GM18508 (cell line): Measurements from ENCODE around the gene TMEM247.
"Not testable (repeated sequence)": the region's sequence is repeated elsewhere in the genome, so short reads cannot be mapped to it uniquely, and the experiment has no call there.

Experiments
- ATAC-seq: cut with Tn5 transposase; IDR thresholded peaks from one replicate; pipeline ENCODE4 v1.9.1; 2021; ENCODE audit warnings: moderate number of reproducible peaks; ENCODE audit not compliant: insufficient read depth, unreplicated experiment

The TMEM247 gene

GRCh38 chr2:46456789-46457188 lies 22.6 kb upstream of the TMEM247 start:
- no peak for ATAC-seq

GRCh38 chr2:46458763-46459500 lies 20.4 kb upstream of the TMEM247 start:
- no peak for ATAC-seq

- ATAC-seq, result no peak
These were observed 19.7 kb upstream of the TMEM247 start for GRCh38 chr2:46459694-46460093.

GRCh38 chr2:46460241-46460921 lies 19.0 kb upstream of the TMEM247 start:
- no peak for ATAC-seq

- ATAC-seq, result no peak
These were observed 18.2 kb upstream of the TMEM247 start for GRCh38 chr2:46461011-46461674.

GRCh38 chr2:46461709-46462171 lies 17.6 kb upstream of the TMEM247 start:
- no peak for ATAC-seq

- no peak for ATAC-seq
These were observed 16.4 kb upstream of the TMEM247 start for GRCh38 chr2:46462936-46463335.

- ATAC-seq, result no peak
These were observed 10.2 kb upstream of the TMEM247 start for GRCh38 chr2:46469116-46469515.

GRCh38 chr2:46469700-46470099 lies 9.7 kb upstream of the TMEM247 start:
- ATAC-seq, result no peak

- no peak for ATAC-seq
These were observed 9.2 kb upstream of the TMEM247 start for GRCh38 chr2:46470114-46470628.

GRCh38 chr2:46471019-46471583 lies 8.3 kb upstream of the TMEM247 start:
- no peak for ATAC-seq

GRCh38 chr2:46471697-46472096 lies 7.7 kb upstream of the TMEM247 start:
- no peak for ATAC-seq

GRCh38 chr2:46472165-46472564 lies 7.2 kb upstream of the TMEM247 start:
- ATAC-seq, result not testable (repeated sequence)

GRCh38 chr2:46477462-46477861 lies 1.9 kb upstream of the TMEM247 start:
- not testable (repeated sequence) for ATAC-seq

- no peak for ATAC-seq
These were observed 1.4 kb upstream of the TMEM247 start for GRCh38 chr2:46477925-46478324.

GRCh38 chr2:46480562-46480961 lies 1.2 kb downstream of the TMEM247 start:
- ATAC-seq, result no peak

GRCh38 chr2:46481198-46482193 lies 2.1 kb downstream of the TMEM247 start:
- ATAC-seq, result no peak

GRCh38 chr2:46482490-46482889 lies 3.1 kb downstream of the TMEM247 start:
- no peak for ATAC-seq

- ATAC-seq, result no peak
These were observed 5.6 kb downstream of the TMEM247 start for GRCh38 chr2:46485002-46485401.

- no peak for ATAC-seq
These were observed 7.1 kb downstream of the TMEM247 start for GRCh38 chr2:46486436-46486835.
